Effector CD8-positive, alpha-beta T cell (primary cell): Measurements from ENCODE around the gene PCDHA13.
"Not testable (repeated sequence)": the region's sequence is repeated elsewhere in the genome, so short reads cannot be mapped to it uniquely, and the experiment has no call there.

Source experiments
- DNase-seq: peaks from one replicate; lab custom pipeline; 2025; lab: John Stamatoyannopoulos, UW

The PCDHA13 gene

DNA sequence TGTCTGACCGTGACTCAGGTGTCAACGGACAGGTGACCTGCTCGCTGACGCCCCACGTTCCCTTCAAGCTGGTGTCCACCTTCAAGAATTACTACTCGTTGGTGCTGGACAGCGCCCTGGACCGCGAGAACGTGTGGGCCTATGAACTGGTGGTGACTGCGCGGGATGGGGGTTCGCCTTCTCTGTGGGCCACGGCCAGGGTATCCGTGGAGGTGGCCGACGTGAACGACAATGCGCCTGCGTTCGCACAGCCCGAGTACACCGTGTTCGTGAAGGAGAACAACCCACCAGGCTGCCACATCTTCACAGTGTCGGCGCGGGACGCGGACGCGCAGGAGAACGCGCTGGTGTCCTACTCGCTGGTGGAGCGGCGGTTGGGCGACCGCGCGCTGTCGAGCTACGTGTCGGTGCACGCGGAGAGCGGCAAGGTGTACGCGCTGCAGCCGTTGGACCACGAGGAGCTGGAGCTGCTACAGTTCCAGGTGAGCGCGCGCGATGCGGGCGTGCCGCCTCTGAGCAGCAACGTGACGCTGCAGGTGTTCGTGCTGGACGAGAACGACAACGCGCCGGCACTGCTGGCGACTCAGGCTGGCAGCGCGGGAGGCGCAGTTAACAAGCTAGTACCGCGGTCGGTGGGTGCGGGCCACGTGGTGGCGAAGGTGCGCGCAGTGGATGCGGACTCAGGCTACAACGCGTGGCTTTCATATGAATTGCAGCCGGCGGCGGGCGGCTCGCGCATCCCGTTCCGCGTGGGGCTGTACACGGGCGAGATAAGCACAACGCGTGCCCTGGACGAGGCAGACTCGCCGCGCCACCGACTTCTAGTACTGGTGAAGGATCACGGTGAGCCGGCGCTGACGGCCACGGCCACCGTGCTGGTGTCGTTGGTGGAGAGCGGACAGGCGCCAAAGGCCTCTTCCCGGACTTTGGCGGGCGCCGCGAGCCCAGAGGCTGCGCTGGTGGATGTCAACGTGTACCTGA lies 11.4 kb upstream of the PCDHA13 start:
- DNase-seq, result no peak

DNA sequence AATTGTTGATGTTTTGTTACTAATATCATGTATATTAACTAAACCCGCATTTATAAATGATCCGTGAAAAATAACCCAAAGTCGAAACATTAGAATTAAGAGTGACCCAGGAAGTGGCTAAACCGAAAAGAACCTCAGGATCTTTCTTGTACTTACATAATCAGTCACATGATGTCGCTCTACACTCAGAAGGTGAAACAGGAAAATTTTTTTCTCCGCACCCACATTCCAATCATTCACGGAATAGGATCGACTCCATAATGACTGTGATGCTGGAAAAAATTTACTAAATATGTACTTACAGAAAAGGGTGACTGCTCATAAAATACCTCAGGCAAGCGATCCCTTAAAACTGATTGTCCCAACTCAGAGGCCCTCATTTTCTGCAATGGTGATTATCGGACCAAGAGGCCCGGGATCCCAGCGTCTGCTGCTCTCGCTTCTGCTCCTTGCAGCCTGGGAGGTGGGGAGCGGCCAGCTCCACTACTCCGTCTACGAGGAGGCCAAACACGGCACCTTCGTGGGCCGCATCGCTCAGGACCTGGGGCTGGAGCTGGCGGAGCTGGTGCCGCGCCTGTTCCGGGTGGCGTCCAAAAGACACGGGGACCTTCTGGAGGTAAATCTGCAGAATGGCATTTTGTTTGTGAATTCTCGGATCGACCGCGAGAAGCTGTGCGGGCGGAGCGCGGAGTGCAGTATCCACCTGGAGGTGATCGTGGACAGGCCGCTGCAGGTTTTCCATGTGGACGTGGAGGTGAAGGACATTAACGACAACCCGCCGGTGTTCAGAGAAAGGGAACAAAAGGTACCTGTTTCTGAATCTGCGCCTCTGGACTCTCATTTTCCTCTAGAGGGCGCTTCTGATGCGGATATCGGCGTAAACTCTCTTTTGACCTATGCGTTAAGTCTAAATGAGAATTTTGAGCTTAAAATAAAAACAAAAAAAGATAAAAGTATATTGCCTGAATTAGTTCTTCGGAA lies 6.5 kb upstream of the PCDHA13 start, which contains the start of gene PCDHA12:
TSS of gene PCDHA12 (plus strand) at position 224 of the 981 bp plus-strand sequence. CDS start at position 389, 165 bp downstream.
- no peak for DNase-seq

DNA sequence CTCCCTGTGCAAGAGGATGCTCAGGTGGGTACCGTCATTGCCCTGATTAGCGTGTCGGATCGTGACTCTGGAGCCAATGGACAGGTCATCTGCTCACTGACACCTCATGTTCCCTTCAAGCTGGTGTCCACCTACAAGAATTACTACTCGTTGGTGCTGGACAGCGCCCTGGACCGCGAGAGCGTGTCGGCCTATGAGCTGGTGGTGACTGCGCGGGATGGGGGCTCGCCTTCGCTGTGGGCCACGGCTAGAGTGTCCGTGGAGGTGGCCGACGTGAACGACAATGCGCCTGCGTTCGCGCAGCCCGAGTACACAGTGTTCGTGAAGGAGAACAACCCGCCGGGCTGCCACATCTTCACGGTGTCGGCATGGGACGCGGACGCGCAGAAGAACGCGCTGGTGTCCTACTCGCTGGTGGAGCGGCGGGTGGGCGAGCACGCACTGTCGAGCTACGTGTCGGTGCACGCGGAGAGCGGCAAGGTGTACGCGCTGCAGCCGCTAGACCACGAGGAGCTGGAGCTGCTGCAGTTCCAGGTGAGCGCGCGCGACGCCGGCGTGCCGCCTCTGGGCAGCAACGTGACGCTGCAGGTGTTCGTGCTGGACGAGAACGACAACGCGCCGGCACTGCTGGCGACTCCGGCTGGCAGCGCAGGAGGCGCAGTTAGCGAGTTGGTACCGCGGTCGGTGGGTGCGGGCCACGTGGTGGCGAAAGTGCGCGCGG lies 5.2 kb upstream of the PCDHA13 start:
- DNase-seq, result not testable (repeated sequence)

- no peak for DNase-seq
These were observed 4.7 kb upstream of the PCDHA13 start for GRCh38 chr5:140877262-140877581.

- DNase-seq, result no peak
These were observed 621 bp downstream of the PCDHA13 start for GRCh38 chr5:140882591-140882899.

- no peak for DNase-seq
These were observed 1.4 kb downstream of the PCDHA13 start for GRCh38 chr5:140883373-140883772.

DNA sequence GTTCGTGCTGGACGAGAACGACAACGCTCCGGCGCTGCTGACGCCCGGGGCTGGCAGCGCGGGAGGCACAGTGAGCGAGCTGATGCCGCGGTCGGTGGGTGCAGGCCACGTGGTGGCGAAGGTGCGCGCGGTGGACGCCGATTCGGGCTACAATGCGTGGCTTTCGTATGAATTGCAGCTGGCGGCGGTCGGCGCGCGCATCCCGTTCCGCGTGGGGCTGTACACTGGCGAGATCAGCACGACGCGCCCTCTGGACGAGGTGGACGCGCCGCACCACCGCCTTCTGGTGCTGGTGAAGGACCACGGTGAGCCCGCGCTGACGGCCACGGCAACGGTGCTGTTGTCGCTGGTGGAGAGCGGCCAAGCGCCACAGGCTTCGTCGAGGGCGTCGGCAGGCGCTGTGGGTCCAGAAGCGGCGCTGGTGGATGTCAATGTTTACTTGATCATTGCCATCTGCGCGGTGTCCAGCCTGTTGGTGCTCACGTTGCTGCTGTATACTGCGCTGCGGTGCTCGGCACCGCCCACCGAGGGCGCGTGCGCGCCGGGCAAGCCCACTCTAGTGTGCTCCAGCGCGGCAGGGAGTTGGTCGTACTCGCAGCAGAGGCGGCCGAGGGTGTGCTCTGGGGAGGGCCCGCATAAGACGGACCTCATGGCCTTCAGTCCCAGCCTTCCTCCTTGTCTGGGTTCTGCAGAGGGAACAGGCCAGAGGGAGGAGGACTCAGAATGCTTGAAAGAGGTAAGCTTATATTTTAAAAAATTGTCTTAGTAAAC lies 2.2 kb downstream of the PCDHA13 start:
- DNase-seq, result no peak

- DNase-seq, result no peak
These were observed 34.4 kb downstream of the PCDHA13 start for GRCh38 chr5:140916325-140916724.

- no peak for DNase-seq
These were observed 41.7 kb downstream of the PCDHA13 start for GRCh38 chr5:140923601-140924000.

GRCh38 chr5:140925806-140926442 lies 44.0 kb downstream of the PCDHA13 start, which contains the start of gene PCDHAC1:
PCDHAC1 (plus strand) TSS chr5:140926299; CDS start chr5:140926893, 594 bp downstream.
- no peak for DNase-seq

DNA sequence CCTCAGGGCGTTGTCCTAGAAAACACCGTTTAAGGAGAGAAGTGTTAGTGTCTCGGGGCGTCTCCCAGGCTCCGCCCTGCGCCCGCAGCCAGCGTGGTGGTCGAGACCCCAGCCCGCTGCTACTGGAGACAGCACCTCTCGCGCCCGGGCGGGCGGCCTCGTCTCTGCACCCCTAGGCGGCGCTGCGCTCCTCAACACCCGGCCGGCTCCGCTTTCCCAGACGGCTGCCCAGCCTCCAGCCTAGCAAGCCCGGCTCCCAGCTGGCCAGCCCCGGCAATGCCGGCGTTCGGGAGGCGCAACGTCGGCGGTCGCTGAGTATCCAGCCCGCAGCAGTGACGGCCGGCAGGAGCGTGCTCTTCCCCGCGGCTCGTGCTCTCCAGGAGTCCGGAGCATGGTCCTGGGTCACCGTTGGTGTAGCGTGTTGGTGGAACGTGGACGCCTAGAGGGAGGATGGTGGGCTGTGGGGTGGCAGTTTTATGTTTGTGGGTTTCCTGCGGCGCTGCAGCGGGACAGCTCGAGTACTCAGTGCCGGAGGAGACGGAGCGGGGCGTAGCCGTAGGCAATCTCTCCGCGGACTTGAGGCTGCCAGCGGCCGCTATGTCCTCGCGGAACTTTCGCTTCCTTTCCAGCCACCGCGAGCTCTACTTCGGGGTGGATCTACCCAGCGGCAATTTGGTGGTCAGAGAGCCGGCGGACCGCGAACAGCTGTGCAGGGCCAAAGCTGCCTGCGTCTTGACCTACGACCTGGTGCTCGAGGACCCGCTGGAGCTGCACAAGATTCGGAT lies 44.7 kb downstream of the PCDHA13 start:
- no peak for DNase-seq

DNA sequence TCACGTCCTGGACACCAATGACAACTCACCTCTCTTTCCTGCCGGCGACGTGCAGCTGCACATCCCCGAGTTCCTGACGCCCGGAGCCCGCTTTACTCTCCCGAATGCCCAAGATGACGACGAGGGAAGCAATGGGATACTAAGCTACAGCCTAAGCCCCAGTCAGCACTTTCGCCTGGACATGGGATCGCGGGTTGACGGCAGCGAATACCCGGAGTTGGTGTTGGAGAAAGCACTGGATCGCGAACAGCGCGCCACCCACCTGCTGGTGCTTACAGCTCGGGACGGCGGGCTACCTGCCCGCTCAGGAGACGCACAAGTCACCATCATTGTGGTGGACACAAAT lies 45.3 kb downstream of the PCDHA13 start:
- DNase-seq, result no peak
